GM23338 (cell line): ENCODE data around the gene ST8SIA4.

ENCODE experiments used
- CREB1 ChIP-seq: fragments of 250-450 bp; sonication (Bioruptor Pico); IDR thresholded peaks from 2 replicates; pipeline ENCODE4 v1.5.0; 2020; ENCODE audit warnings: low read depth, mild to moderate bottlenecking, moderate library complexity
- CTCF ChIP-seq, 2 experiments: fragments of 200-600 bp in 1 of 2; sonication (generic) in 1 of 2; conservative IDR thresholded peaks; 2 replicates each; pipeline versions ENCODE4 v1.5.1 to v1.6.1; 2016 to 2017; ENCODE audit warnings: antibody characterized with exemption in 2 of 2, low read depth in 2 of 2, mild to moderate bottlenecking in 2 of 2, moderate library complexity in 1 of 2
- ETS1 ChIP-seq: IDR thresholded peaks from 2 replicates; pipeline ENCODE4 v1.6.1; 2016; ENCODE audit warnings: antibody characterized with exemption
- EZH2 ChIP-seq: fragments of 200-600 bp; sonication (generic); IDR thresholded peaks from one replicate; pipeline ENCODE4 v1.8.0; 2017; ENCODE audit warnings: antibody characterized with exemption, mild to moderate bottlenecking, low read depth; ENCODE audit not compliant: unreplicated experiment
- EZH2phosphoT487 ChIP-seq: fragments of 200-600 bp; sonication (generic); IDR thresholded peaks from one replicate; pipeline ENCODE4 v1.8.1; 2018; ENCODE audit warnings: antibody characterized with exemption; ENCODE audit not compliant: unreplicated experiment
- JUNB ChIP-seq: IDR thresholded peaks from one replicate; pipeline ENCODE4 v1.6.1; 2016; ENCODE audit warnings: antibody characterized with exemption; ENCODE audit not compliant: unreplicated experiment
- POLR2AphosphoS5 ChIP-seq: IDR thresholded peaks from 2 replicates; pipeline ENCODE4 v1.6.1; 2016; ENCODE audit warnings: antibody characterized with exemption, low read depth
- REST ChIP-seq: IDR thresholded peaks from one replicate; pipeline ENCODE4 v1.6.1; 2018; ENCODE audit warnings: antibody characterized with exemption; ENCODE audit not compliant: unreplicated experiment
- STAT1 ChIP-seq: IDR thresholded peaks from one replicate; pipeline ENCODE4 v1.6.1; 2016; ENCODE audit warnings: antibody characterized with exemption; ENCODE audit not compliant: unreplicated experiment
- ZNF462 ChIP-seq: fragments of 250-450 bp; sonication (Bioruptor Pico); IDR thresholded peaks from 2 replicates; pipeline ENCODE4 v1.5.0; 2020; ENCODE audit warnings: mild to moderate bottlenecking, moderate library complexity

GRCh38 chr5:100909034-100909433 lies 6.0 kb upstream of the ST8SIA4 start:
- TF ChIP-seq EZH2phosphoT487: no peak
- no peak for TF ChIP-seq EZH2
- TF ChIP-seq CTCF (conservative IDR thresholded peaks at IDR 0.05; ENCODE audit: low read depth in 2 of 2): no peak
- TF ChIP-seq POLR2AphosphoS5: no peak
- TF ChIP-seq REST: no peak
- no peak for TF ChIP-seq CREB1
- no peak for TF ChIP-seq STAT1
- TF ChIP-seq ETS1: no peak
- no peak for TF ChIP-seq ZNF462
- TF ChIP-seq JUNB: no peak
